ENCODE results near the gene WNK1. TPM values are rescaled to one million over a fixed set of nuclear protein-coding genes. Genes with fewer than 3 reads are reported as not detected.

WNK1 gene
- polyA plus RNA-seq, 3 donors: 8.7 to 57.2 (median 20.9) TPM

DNA sequence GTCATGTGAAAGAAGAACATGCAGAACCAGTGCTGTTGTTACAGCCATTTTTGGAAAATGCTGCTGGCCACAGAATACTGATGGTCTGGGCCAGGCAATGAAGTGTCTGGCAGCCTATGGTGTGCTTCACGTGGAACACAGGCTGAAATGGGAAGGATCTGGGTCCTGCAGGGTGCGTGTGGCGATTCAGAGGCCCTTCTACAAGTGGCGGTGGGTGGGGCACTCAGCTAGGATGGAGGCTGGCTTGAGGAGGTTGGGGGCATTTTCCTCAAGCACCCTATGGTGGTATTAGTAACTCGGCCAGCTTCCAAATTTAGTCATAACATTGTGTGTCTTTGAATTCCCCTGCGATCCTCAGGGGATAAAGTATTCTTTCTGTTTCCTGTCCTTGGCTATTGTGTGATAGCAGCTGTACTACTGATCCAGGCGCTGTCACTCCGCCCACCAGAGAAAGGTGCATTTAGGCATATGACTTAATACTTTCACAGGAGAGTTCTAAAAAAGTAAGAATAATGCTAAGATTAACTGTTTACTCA is 206.3 kb downstream of the WNK1 start:
- Mint-ChIP-seq H3K4me1 (peaks cover 2% of the 10 kb centered on the region), H3K27ac (no peak overlapping the region), H3K9me3 (peaks cover 0 to 2% (median 0%) of the 10 kb centered on the region in 7 donors), H3K36me3 (no peaks in the 10 kb centered on the region), H3K27me3 (ENCODE audit: low read depth in 3 of 3) (peaks cover 0 to 5% (median 2%) of the 10 kb centered on the region in 3 donors), H3K4me3 (no peak overlapping the region)
- Histone ChIP-seq H3K4me3 (replicated peaks in 1 of 3; ENCODE audit: low read depth in 2 of 3, low read length in 3 of 3) (no peak overlapping the region), H3K4me2 (replicated peaks; ENCODE audit: extremely low read depth, low read length, poor library complexity, severe bottlenecking) (no peak overlapping the region), H4K20me1 (ENCODE audit: insufficient read depth, low read length) (no peaks in the 10 kb centered on the region), H3K36me3 (replicated peaks in 1 of 2; ENCODE audit: control insufficient read depth in 1 of 2, insufficient read depth in 2 of 2, low read length in 2 of 2) (no peaks in the 10 kb centered on the region), H3K27me3 (ENCODE audit: control insufficient read depth in 2 of 2, insufficient read depth in 2 of 2, low read length in 2 of 2) (no peaks in the 10 kb centered on the region), H3K27ac (ENCODE audit: low read depth in 1 of 2, low read length in 2 of 2) (no peak overlapping the region), H3K9me3 (replicated peaks in 1 of 2; ENCODE audit: control insufficient read depth in 1 of 2, insufficient read depth in 1 of 2, low read length in 2 of 2) (no peaks in the 10 kb centered on the region), H3K4me1 (ENCODE audit: control insufficient read depth in 1 of 2, insufficient read depth in 2 of 2, low read length in 2 of 2) (peaks cover 0 to 2% of the 10 kb centered on the region in 2 donors), H3K79me2 (ENCODE audit: insufficient read depth, low read length) (no peaks in the 10 kb centered on the region), H2AFZ (ENCODE audit: insufficient read depth, low read depth, low read length, poor library complexity, severe bottlenecking) (no peak overlapping the region), H3K9ac (ENCODE audit: insufficient read depth, low read length, poor library complexity, severe bottlenecking) (no peak overlapping the region)
- 97% methylated on average over 6 of the region's 8 CpGs for WGBS (ENCODE audit: insufficient coverage)
- intact Hi-C loops (cut with micrococcal nuclease): loop anchor here in 1 of 2 donors (10.0 kb wide), 1 partner anchor 64 kb away; no protein-coding TSS in a partner anchor
- no peak for DNase-seq
- TF ChIP-seq, protein P1, sequence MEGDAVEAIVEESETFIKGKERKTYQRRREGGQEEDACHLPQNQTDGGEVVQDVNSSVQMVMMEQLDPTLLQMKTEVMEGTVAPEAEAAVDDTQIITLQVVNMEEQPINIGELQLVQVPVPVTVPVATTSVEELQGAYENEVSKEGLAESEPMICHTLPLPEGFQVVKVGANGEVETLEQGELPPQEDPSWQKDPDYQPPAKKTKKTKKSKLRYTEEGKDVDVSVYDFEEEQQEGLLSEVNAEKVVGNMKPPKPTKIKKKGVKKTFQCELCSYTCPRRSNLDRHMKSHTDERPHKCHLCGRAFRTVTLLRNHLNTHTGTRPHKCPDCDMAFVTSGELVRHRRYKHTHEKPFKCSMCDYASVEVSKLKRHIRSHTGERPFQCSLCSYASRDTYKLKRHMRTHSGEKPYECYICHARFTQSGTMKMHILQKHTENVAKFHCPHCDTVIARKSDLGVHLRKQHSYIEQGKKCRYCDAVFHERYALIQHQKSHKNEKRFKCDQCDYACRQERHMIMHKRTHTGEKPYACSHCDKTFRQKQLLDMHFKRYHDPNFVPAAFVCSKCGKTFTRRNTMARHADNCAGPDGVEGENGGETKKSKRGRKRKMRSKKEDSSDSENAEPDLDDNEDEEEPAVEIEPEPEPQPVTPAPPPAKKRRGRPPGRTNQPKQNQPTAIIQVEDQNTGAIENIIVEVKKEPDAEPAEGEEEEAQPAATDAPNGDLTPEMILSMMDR (IDR thresholded peaks at IDR 0.05): no peak

Small RNAs within 50 kb of the gene (small RNA-seq; reads per million reads assigned to genes)
- gene RNU4ATAC16P (ENCODE audit: insufficient read length, low read depth): not detected

Other genes with a start within 250 kb of the WNK1 start
- gene NINJ2, start 89.1 kb upstream of the WNK1 start, polyA plus RNA-seq: 10 to 100 TPM; 32.9 to 92.7 (median 73.7) TPM
- gene RAD52, start 197.1 kb downstream of the WNK1 start, polyA plus RNA-seq: 10 to 100 TPM in 1 of 3 donors, 1 to 10 TPM in 1, under 1 TPM in 1; 0.79 to 14.3 (median 1.1) TPM
- gene ERC1, start 238.6 kb downstream of the WNK1 start, polyA plus RNA-seq: 10 to 100 TPM in 1 of 3 donors, 1 to 10 TPM in 2; 4.0 to 14.3 (median 5.1) TPM